Cardiac muscle cell (in vitro differentiated cells and primary cell): ENCODE measurements around the gene URB1. TPM values are rescaled to one million over a fixed set of nuclear protein-coding genes. Genes with fewer than 3 reads are reported as not detected.

Experiments
- DNase-seq, 2 donors: peaks; one replicate each; pipeline versions ENCODE4 v3.0.0 to v3.0.0-alpha.2; 2010 to 2017; ENCODE audit warnings: low read depth in 1 of 2, low spot score in 1 of 2
- H3K27ac ChIP-seq: fragments of 200-600 bp; sonication (generic); 2 replicates; pipeline ENCODE4 v1.5.1; 2016
- H3K27me3 ChIP-seq: fragments of 200-600 bp; sonication (generic); 2 replicates; pipeline ENCODE4 v1.6.0; 2016; ENCODE audit warnings: control low read depth
- H3K36me3 ChIP-seq: fragments of 200-600 bp; sonication (generic); 2 replicates; pipeline ENCODE4 v1.5.1; 2016; ENCODE audit warnings: control low read depth
- H3K4me1 ChIP-seq: fragments of 200-600 bp; sonication (generic); 2 replicates; pipeline ENCODE4 v1.8.1; 2017; ENCODE audit warnings: low read depth, mild to moderate bottlenecking, mixed run types
- H3K4me3 ChIP-seq: fragments of 200-600 bp; sonication (generic); 2 replicates; pipeline ENCODE4 v1.5.1; 2016; ENCODE audit warnings: mild to moderate bottlenecking
- H3K9me3 ChIP-seq: fragments of 200-600 bp; sonication (generic); 2 replicates; pipeline ENCODE4 v1.5.1; 2017; ENCODE audit warnings: low read depth, mild to moderate bottlenecking, control low read depth
- CTCF ChIP-seq: IDR thresholded peaks from 2 replicates; pipeline ENCODE4 v1.5.1; 2012; ENCODE audit warnings: low read depth, mild to moderate bottlenecking, low read length
- polyA plus RNA-seq: library from polyadenylated mRNA; unstranded; fragments of >200 nt; fragmentation: Nextera tagmentation; extraction: Ambion mirVana; gene quantifications from 2 replicates; pipeline ENCODE4 v1.2.1, GENCODE V29; 2016
- total RNA-seq: library from RNA; depleted of rRNA; stranded (reverse); fragments of >200 nt; gene quantifications from 2 replicates; pipeline ENCODE4 v1.2.3, GENCODE V29; 2016

URB1 gene
- total and polyA plus RNA-seq, 2 experiments from 2014 or later: 3.7 to 13.9 TPM

DNA sequence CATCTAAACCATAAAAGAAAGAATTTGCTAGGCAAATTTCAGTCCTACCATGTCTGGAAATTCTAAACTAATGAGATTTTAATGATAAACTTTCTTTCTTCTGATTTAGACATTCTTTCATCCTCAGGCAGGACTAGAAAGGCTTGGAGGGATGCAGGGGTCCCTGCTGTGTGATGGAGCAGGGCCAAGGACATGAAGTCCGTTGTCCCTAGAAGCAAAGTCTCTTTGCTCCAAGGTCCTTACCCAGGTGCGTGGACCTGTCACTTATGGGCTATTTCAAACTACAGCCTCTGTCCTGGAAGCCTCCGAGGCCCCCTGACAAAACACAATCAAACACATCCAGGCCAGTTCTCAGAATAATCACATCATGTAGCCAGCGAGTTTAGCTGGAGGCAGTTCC lies 26.6 kb downstream of the URB1 start:
- no peak for DNase-seq
- Histone ChIP-seq H3K27me3 (no peaks in the 10 kb centered on the region), H3K4me3 (no peak overlapping the region), H3K27ac (no peak overlapping the region), H3K4me1 (no peaks in the 10 kb centered on the region), H3K36me3 (peaks cover 30% of the 10 kb centered on the region), H3K9me3 (no peaks in the 10 kb centered on the region)
- TF ChIP-seq CTCF: no peak

DNA sequence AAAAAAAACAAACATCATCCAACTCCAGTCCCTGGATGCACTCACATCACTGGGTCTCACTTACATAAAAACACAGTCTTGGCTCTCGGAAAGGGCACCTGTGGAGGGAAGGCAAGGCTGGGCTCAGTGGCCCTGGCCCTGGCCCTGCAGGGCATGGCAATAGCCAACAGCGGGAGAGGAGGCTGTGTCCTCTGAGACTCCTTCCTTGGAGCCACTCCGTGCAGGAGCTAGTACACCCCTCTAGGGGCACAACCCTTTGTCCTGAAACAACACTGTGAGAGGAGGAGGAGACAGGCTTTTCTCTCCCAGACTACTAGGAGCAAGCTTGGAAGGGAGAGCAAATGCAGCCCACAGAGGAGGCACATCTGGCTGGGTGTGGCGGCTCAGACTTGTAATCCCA lies 28.0 kb downstream of the URB1 start:
- no peaks in the 10 kb centered on the region for H3K27me3 ChIP-seq
- no peaks in the 10 kb centered on the region for H3K4me1 ChIP-seq
- no peaks in the 10 kb centered on the region for H3K9me3 ChIP-seq
- no peak for TF ChIP-seq CTCF
- H3K36me3 ChIP-seq: peaks cover 33% of the 10 kb centered on the region
- no peak overlapping the region for H3K4me3 ChIP-seq
- H3K27ac ChIP-seq: no peak overlapping the region
- no peak for DNase-seq

DNA sequence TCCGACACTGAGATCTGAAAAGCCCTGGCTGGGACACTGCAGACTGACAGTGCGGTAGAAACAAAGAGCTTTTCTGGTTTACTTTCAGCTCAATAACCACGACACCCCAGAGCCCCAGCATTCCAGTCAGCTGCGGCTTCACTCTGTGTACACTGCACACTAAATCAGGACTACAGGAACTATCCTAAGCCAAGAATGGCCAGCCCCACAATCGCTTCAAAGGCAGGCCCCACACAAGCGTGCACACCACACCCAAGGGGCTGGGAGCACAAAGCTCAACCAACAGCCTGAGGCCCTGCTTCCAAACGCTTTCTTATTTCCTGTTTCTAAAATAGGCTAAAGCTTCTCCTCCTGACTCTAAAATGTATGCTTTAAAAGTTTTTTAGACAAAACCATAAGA lies 28.4 kb downstream of the URB1 start:
- no peaks in the 10 kb centered on the region for H3K9me3 ChIP-seq
- no peak for TF ChIP-seq CTCF
- DNase-seq: no peak

GRCh38 chr21:32360401-32360975 lies 32.3 kb downstream of the URB1 start:
- Histone ChIP-seq H3K27me3 (no peaks in the 10 kb centered on the region), H3K4me1 (no peaks in the 10 kb centered on the region), H3K4me3 (no peak overlapping the region), H3K27ac (no peak overlapping the region), H3K36me3 (peaks cover 30% of the 10 kb centered on the region), H3K9me3 (no peaks in the 10 kb centered on the region)
- no peak for DNase-seq
- TF ChIP-seq CTCF: no peak

More for the DNA sequence above, 28.4 kb downstream of the URB1 start:
- Histone ChIP-seq H3K4me3 (no peak overlapping the region), H3K4me1 (no peaks in the 10 kb centered on the region), H3K36me3 (peaks cover 36% of the 10 kb centered on the region), H3K27ac (no peak overlapping the region), H3K27me3 (no peaks in the 10 kb centered on the region)

- TF ChIP-seq CTCF: peak; percentile 24
- peaks cover 37% of the 10 kb centered on the region for H3K36me3 ChIP-seq
- H3K4me3 ChIP-seq: no peak overlapping the region
- H3K9me3 ChIP-seq: no peaks in the 10 kb centered on the region
- no peaks in the 10 kb centered on the region for H3K4me1 ChIP-seq
- no peaks in the 10 kb centered on the region for H3K27me3 ChIP-seq
- no peak for DNase-seq
- H3K27ac ChIP-seq: no peak overlapping the region
Observed at GRCh38 chr21:32359719-32360260, 33.0 kb downstream of the URB1 start.
